ENCODE results near the gene PNCK.

Gene PNCK

DNA sequence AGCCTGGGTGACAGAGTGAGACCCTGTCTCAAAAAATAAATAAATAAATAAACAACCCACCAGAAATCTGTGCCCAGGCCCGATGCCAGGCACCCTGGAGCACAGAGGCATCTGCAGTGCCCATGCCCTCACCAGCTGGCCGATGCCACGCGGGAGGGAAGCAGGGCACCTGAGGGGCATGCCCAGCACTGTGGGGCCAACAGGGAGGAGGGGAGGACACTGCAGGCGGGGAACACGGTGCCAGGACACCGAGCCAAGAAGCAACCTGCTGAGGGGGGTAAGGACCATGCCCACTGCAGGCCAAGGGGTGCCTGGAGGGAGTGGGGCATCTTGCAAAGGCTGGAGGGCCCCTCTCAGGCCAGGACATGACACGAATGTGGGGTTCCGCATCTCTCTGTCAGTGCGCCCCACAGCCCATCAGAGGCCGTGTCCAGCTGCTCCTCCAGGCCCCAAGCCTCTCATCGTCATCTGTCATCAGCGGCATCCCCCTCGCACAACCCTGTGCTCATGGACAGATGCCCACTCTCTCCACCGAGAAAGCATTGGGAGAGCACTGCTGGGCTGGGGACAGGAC lies 39.9 kb downstream of the PNCK start:
- no peak overlapping the region for H3K4me3 ChIP-seq (ENCODE audit: low read depth, low read length)
- no peak for TF ChIP-seq CTCF (IDR thresholded peaks at IDR 0.05; ENCODE audit: low read depth, low read length)

DNA sequence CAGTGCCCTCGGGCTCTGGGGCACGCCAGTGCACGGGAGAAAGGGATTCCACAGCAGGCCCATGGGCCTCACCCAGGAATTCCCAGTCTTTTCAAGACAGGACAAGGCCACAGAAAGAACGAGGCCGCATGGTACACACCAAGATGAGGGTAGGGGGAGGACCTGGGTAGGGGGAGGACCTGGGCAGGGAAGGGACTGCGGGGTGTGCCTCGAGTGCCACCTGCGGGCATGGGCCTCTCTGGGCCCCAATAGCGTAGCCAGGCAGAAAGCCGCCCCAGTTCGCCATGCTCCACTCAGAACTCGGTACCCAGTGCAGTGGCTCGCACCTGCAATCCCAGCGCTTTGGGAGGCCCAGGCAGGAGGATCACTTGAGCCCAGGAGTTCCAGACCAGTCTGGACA lies 40.6 kb downstream of the PNCK start:
- no peak for TF ChIP-seq CTCF (IDR thresholded peaks at IDR 0.05; ENCODE audit: low read depth, low read length)
- H3K4me3 ChIP-seq (ENCODE audit: low read depth, low read length): no peak overlapping the region

- H3K4me3 ChIP-seq (ENCODE audit: low read depth, low read length): no peak overlapping the region
- TF ChIP-seq CTCF (IDR thresholded peaks at IDR 0.05; ENCODE audit: low read depth, low read length): no peak
These were observed 41.0 kb downstream of the PNCK start for GRCh38 chrX:153632595-153632946.

DNA sequence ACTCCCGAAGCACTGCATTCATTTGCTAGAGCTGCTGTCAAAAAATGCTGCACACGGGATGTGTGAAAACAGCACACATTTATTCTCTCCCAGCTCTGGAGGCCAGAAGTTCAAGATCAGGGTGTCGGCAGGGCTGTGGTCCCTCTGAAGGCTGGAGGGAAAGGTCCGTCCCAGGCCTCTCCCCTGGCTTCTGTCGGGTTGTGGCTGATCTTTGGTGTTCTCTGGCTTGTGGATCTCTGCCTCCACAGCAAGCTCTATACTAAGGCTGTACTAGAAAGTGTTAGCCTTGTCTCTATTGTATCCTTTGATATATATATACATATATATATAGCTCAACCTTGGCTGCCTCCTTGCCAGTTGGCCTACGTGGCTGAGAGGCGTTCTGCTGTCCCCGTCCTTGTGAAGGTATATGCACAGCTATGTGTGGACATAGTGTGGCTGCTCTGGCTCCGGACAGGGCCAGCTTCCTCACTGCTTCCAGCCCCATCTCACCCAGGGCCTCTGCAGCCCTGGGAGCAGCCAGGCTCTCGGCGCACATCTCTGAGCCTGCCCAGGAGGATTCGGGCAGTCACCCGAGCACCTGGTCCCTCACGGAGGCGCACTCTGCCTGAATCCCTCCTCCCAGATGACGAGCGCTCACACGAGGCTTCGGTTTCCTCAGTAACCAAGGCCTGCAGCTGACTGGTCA lies 41.6 kb downstream of the PNCK start:
- no peak overlapping the region for H3K4me3 ChIP-seq (ENCODE audit: low read depth, low read length)
- TF ChIP-seq CTCF (IDR thresholded peaks at IDR 0.05; ENCODE audit: low read depth, low read length): no peak

GRCh38 chrX:153631346-153631745 lies 42.3 kb downstream of the PNCK start:
- no peak for TF ChIP-seq CTCF (IDR thresholded peaks at IDR 0.05; ENCODE audit: low read depth, low read length)
- no peak overlapping the region for H3K4me3 ChIP-seq (ENCODE audit: low read depth, low read length)

DNA sequence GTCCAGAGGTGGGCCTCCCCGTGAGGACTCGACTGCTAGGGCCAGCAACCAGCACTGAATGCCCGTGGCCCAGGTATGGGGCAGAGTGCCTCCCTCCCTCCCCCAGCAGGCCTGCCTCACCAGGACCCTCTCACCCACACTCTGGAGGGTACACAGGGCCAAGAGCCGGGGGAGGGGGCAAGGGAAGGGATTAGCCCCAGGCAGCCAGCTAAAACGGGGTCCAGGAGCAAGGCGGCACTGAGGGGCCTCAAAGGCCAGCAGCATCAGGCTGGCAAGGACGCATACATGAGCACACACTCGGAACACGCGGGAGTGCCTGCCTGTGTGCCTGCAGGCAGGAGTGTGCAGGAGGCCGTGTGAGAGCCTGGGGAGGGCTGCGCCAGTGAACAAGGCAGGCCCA lies 44.9 kb downstream of the PNCK start:
- TF ChIP-seq CTCF (IDR thresholded peaks at IDR 0.05; ENCODE audit: low read depth, low read length): no peak
- H3K4me3 ChIP-seq (ENCODE audit: low read depth, low read length): no peak overlapping the region

GRCh38 chrX:153628129-153628528 lies 45.5 kb downstream of the PNCK start:
- TF ChIP-seq CTCF (IDR thresholded peaks at IDR 0.05; ENCODE audit: low read depth, low read length): no peak
- no peak overlapping the region for H3K4me3 ChIP-seq (ENCODE audit: low read depth, low read length)

Data from WI38 (cell line).